Astrocyte of the cerebellum (primary cell): ENCODE data around the gene WDR76.

Experiments
- DNase-seq: peaks from one replicate; pipeline ENCODE4 v3.0.0-alpha.2; 2011; ENCODE audit warnings: low read depth
- H3K4me3 ChIP-seq: 2 replicates; pipeline ENCODE4 v1.5.1; 2011; ENCODE audit warnings: mild to moderate bottlenecking, low read depth, low read length, moderate library complexity
- in situ Hi-C: cut with HindIII; loops from 2 replicates; pipeline ENCODE4 v1.10.0; 2017; ENCODE audit warnings: low sequenced_read_pairs
- TF ChIP-seq, protein P1 (sequence below): IDR thresholded peaks from 2 replicates; pipeline ENCODE4 v1.5.1; 2012; ENCODE audit warnings: low read length, low read depth, moderate library complexity, mild to moderate bottlenecking; ENCODE audit errors: missing control alignments

The WDR76 gene

DNA sequence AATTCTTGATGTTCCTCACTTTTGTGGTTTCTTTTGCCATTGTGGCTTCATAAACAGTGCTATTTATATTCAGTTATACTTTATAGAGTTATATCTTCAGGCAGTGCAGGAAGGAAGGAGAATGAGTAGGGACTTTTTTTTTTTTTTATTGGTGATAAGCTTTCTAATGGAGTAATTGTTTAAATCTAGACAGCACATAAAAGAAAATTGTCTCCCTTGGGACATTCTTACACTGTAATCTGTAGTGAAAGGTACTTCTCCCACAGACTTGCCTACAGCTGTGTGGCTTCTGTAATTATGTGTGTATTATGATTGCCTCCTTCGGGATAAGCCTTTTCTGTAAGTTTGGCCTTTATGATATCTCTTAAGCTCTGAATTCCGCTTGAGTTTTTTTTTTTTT is 41.6 kb downstream of the WDR76 start:
- DNase-seq: no peak
- no peak overlapping the region for H3K4me3 ChIP-seq
- in situ Hi-C loops: no loop called here
- TF ChIP-seq, protein P1, sequence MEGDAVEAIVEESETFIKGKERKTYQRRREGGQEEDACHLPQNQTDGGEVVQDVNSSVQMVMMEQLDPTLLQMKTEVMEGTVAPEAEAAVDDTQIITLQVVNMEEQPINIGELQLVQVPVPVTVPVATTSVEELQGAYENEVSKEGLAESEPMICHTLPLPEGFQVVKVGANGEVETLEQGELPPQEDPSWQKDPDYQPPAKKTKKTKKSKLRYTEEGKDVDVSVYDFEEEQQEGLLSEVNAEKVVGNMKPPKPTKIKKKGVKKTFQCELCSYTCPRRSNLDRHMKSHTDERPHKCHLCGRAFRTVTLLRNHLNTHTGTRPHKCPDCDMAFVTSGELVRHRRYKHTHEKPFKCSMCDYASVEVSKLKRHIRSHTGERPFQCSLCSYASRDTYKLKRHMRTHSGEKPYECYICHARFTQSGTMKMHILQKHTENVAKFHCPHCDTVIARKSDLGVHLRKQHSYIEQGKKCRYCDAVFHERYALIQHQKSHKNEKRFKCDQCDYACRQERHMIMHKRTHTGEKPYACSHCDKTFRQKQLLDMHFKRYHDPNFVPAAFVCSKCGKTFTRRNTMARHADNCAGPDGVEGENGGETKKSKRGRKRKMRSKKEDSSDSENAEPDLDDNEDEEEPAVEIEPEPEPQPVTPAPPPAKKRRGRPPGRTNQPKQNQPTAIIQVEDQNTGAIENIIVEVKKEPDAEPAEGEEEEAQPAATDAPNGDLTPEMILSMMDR: no peak

DNA sequence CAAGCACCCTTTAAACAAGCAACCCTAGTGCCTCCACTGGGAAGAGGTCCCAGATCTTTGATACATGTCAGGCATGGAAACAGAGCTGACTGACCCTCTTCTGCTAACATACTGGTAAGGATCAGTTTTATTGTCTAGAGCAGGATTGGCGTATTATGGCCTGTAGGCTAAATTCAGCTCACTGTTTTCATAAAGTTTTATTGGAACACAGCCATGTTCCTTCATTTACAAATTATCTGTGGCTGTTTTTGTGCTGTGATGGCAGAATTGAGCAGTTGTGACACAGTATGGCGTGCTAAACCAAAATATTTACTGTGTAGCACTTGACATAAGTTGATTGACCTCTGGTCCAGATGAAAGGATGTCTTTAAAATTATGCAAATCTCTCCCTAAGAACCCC is 45.0 kb downstream of the WDR76 start:
- TF ChIP-seq, protein P1: no peak
- no peak overlapping the region for H3K4me3 ChIP-seq
- no peak for DNase-seq
- in situ Hi-C loops: no loop called here

DNA sequence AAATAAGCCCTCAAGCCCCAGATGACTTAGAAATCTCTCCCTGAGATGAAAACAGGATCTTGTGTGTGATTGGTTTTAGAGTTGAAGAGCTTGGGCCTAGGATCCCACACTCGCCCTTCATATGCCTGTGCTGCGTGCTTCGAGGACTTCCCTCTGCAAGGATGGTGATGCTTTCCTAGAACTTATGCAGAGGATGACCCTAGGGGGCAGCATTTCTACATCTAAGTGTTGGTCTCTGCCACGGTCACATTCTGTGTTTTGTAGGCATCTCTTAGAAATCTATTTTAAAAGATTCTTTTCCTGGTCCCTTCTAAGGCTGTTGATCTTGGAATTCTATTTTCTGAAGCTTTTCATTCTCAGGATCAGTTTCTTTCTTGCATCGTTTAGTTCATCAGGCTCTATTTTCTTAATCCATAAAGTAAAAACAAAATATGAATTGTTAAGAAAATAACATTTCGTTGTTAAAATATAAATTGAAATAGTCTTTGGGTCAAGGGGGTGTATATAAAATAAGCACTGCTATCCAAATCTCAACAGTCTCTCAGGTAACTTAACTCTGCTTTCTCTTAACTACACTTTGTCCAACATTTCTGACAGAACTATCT is 45.7 kb downstream of the WDR76 start:
- no peak overlapping the region for H3K4me3 ChIP-seq
- DNase-seq: peak; percentile 76
- in situ Hi-C loops: no loop called here
- TF ChIP-seq, protein P1: peak; percentile 78

DNA sequence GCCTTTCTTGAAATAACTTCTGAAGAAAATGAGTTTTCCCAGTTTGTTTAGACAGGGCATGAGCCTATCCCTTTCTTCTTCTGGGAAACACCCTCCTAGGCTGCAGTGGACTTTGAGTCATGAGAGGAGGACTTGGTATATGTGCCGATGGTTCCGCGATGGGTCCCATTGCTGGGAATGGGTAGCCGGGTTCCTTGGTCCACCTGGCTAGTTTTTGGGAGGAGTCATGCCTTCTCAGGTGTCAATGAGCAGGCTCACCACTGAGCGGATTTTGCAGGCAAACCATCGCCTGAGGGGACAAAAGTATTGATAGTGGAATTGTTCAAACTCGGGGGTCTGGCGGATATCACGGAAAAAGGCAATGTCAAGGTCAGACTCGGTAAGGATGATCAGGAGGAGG is 46.8 kb downstream of the WDR76 start:
- TF ChIP-seq, protein P1: no peak
- in situ Hi-C loops: no loop called here
- no peak for DNase-seq
- H3K4me3 ChIP-seq: no peak overlapping the region

DNA sequence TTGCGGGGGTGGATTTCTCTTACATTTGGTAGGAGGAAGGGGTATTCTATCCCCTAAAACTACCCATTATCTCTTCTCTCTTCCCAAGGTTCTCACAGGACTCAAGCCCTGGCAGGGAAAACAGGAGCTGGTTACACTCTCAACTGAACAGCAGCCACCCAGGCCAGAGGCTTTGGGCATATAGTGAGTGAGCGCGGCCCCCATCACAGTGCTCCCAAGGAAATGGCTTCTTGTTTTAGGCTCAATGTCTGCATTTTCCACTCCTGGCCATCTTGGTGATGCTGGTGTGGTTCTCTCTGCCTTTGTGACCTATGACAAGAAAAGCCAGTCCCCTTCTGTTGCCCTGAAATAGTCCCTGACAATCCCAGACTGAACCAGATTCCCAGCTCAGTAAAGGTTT is 50.1 kb downstream of the WDR76 start:
- no peak for DNase-seq
- no peak overlapping the region for H3K4me3 ChIP-seq
- TF ChIP-seq, protein P1: no peak
- in situ Hi-C loops: no loop called here

DNA sequence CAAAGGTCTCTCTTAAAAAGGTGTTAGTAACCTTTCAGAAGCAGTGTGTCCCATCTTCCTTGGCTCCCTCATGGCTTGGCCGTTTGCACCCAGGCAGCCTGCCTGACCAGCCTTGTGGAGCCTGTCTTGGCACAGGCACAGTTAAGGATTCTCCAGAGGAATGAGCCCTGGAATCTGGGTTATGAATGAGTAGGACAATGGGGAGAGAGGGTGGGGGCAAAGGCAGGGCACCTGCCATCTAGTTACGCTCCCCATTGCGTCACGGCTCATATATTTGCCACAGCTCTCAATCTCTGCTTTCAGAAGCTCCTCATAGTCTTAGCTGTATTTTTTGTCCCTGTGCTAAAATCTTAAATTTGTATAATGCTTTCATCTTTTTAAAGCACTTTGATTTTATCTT is 50.6 kb downstream of the WDR76 start:
- no peak overlapping the region for H3K4me3 ChIP-seq
- no peak for DNase-seq
- TF ChIP-seq, protein P1: no peak
- in situ Hi-C loops: no loop called here
